ENCODE results near the gene PLXNA2.

Gene PLXNA2

GRCh38 chr1:208127792-208128529 lies 116.2 kb downstream of the PLXNA2 start:
- H3K36me3 ChIP-seq (ENCODE audit: control insufficient read depth in 1 of 2, insufficient read depth in 2 of 2, low read length in 2 of 2) = no peaks in the 10 kb centered on the region
- no peaks in the 10 kb centered on the region for H3K27me3 ChIP-seq (ENCODE audit: low read depth, low read length)
- peaks cover 0 to 28% of the 10 kb centered on the region in 2 donors for H3K4me1 ChIP-seq (ENCODE audit: control insufficient read depth in 1 of 2, insufficient read depth in 2 of 2, low read length in 2 of 2)
- no peaks in the 10 kb centered on the region for H3K9me3 ChIP-seq (ENCODE audit: control insufficient read depth in 1 of 2, low read length in 2 of 2)
- H3K4me3 ChIP-seq (ENCODE audit: low read depth in 1 of 2, low read length in 2 of 2) = no peak overlapping the region
- no peak overlapping the region for H3K27ac ChIP-seq (ENCODE audit: low read length)

- Histone ChIP-seq H3K27ac (ENCODE audit: low read length) (no peak overlapping the region), H3K27me3 (ENCODE audit: low read depth, low read length) (no peaks in the 10 kb centered on the region), H3K4me3 (ENCODE audit: low read depth in 1 of 2, low read length in 2 of 2) (no peak overlapping the region), H3K36me3 (ENCODE audit: control insufficient read depth in 1 of 2, insufficient read depth in 2 of 2, low read length in 2 of 2) (no peaks in the 10 kb centered on the region), H3K9me3 (ENCODE audit: control insufficient read depth in 1 of 2, low read length in 2 of 2) (no peaks in the 10 kb centered on the region), H3K4me1 (ENCODE audit: control insufficient read depth in 1 of 2, insufficient read depth in 2 of 2, low read length in 2 of 2) (peaks cover 0 to 21% of the 10 kb centered on the region in 2 donors)
Measured at GRCh38 chr1:208127284-208127683, 116.9 kb downstream of the PLXNA2 start.

- no peaks in the 10 kb centered on the region for H3K36me3 ChIP-seq (ENCODE audit: control insufficient read depth in 1 of 2, insufficient read depth in 2 of 2, low read length in 2 of 2)
- H3K27ac ChIP-seq (ENCODE audit: low read length) = no peak overlapping the region
- H3K4me1 ChIP-seq (ENCODE audit: control insufficient read depth in 1 of 2, insufficient read depth in 2 of 2, low read length in 2 of 2) = peaks cover 0 to 13% of the 10 kb centered on the region in 2 donors
- H3K4me3 ChIP-seq (ENCODE audit: low read depth in 1 of 2, low read length in 2 of 2) = no peak overlapping the region
- H3K9me3 ChIP-seq (ENCODE audit: control insufficient read depth in 1 of 2, low read length in 2 of 2) = no peaks in the 10 kb centered on the region
- H3K27me3 ChIP-seq (ENCODE audit: low read depth, low read length) = no peaks in the 10 kb centered on the region
Measured at GRCh38 chr1:208126108-208126507, 118.1 kb downstream of the PLXNA2 start.

- Histone ChIP-seq H3K9me3 (ENCODE audit: control insufficient read depth in 1 of 2, low read length in 2 of 2) (no peaks in the 10 kb centered on the region), H3K4me1 (ENCODE audit: control insufficient read depth in 1 of 2, insufficient read depth in 2 of 2, low read length in 2 of 2) (peaks cover 0 to 8% of the 10 kb centered on the region in 2 donors), H3K36me3 (ENCODE audit: control insufficient read depth in 1 of 2, insufficient read depth in 2 of 2, low read length in 2 of 2) (no peaks in the 10 kb centered on the region)
Measured at GRCh38 chr1:208122612-208123358, 121.4 kb downstream of the PLXNA2 start.

GRCh38 chr1:208121813-208122364 lies 122.3 kb downstream of the PLXNA2 start:
- Histone ChIP-seq H3K4me1 (ENCODE audit: control insufficient read depth in 1 of 2, insufficient read depth in 2 of 2, low read length in 2 of 2) (no peaks in the 10 kb centered on the region), H3K27ac (ENCODE audit: low read length) (no peak overlapping the region), H3K4me3 (ENCODE audit: low read depth in 1 of 2, low read length in 2 of 2) (no peak overlapping the region), H3K27me3 (ENCODE audit: low read depth, low read length) (no peaks in the 10 kb centered on the region), H3K9me3 (ENCODE audit: control insufficient read depth in 1 of 2, low read length in 2 of 2) (no peaks in the 10 kb centered on the region), H3K36me3 (ENCODE audit: control insufficient read depth in 1 of 2, insufficient read depth in 2 of 2, low read length in 2 of 2) (no peaks in the 10 kb centered on the region)

More at GRCh38 chr1:208122612-208123358, 121.4 kb downstream of the PLXNA2 start:
- H3K4me3 ChIP-seq (ENCODE audit: low read depth in 1 of 2, low read length in 2 of 2) = no peak overlapping the region
- H3K27me3 ChIP-seq (ENCODE audit: low read depth, low read length) = no peaks in the 10 kb centered on the region
- H3K27ac ChIP-seq (ENCODE audit: low read length) = no peak overlapping the region

GRCh38 chr1:208120431-208120790 lies 123.8 kb downstream of the PLXNA2 start:
- Histone ChIP-seq H3K4me3 (ENCODE audit: low read depth in 1 of 2, low read length in 2 of 2) (no peak overlapping the region), H3K27ac (ENCODE audit: low read length) (no peak overlapping the region), H3K9me3 (ENCODE audit: control insufficient read depth in 1 of 2, low read length in 2 of 2) (no peaks in the 10 kb centered on the region), H3K4me1 (ENCODE audit: control insufficient read depth in 1 of 2, insufficient read depth in 2 of 2, low read length in 2 of 2) (peaks cover 0 to 4% of the 10 kb centered on the region in 2 donors), H3K27me3 (ENCODE audit: low read depth, low read length) (no peaks in the 10 kb centered on the region), H3K36me3 (ENCODE audit: control insufficient read depth in 1 of 2, insufficient read depth in 2 of 2, low read length in 2 of 2) (no peaks in the 10 kb centered on the region)

GRCh38 chr1:208118841-208119606 lies 125.2 kb downstream of the PLXNA2 start:
- Histone ChIP-seq H3K27me3 (ENCODE audit: low read depth, low read length) (no peaks in the 10 kb centered on the region), H3K36me3 (ENCODE audit: control insufficient read depth in 1 of 2, insufficient read depth in 2 of 2, low read length in 2 of 2) (no peaks in the 10 kb centered on the region), H3K4me1 (ENCODE audit: control insufficient read depth in 1 of 2, insufficient read depth in 2 of 2, low read length in 2 of 2) (peaks cover 0 to 4% of the 10 kb centered on the region in 2 donors), H3K9me3 (ENCODE audit: control insufficient read depth in 1 of 2, low read length in 2 of 2) (no peaks in the 10 kb centered on the region), H3K4me3 (ENCODE audit: low read depth in 1 of 2, low read length in 2 of 2) (no peak overlapping the region), H3K27ac (ENCODE audit: low read length) (no peak overlapping the region)

- Histone ChIP-seq H3K9me3 (ENCODE audit: control insufficient read depth in 1 of 2, low read length in 2 of 2) (no peaks in the 10 kb centered on the region), H3K4me3 (ENCODE audit: low read depth in 1 of 2, low read length in 2 of 2) (no peak overlapping the region), H3K36me3 (ENCODE audit: control insufficient read depth in 1 of 2, insufficient read depth in 2 of 2, low read length in 2 of 2) (no peaks in the 10 kb centered on the region), H3K4me1 (ENCODE audit: control insufficient read depth in 1 of 2, insufficient read depth in 2 of 2, low read length in 2 of 2) (peaks cover 0 to 4% of the 10 kb centered on the region in 2 donors), H3K27ac (ENCODE audit: low read length) (no peak overlapping the region), H3K27me3 (ENCODE audit: low read depth, low read length) (no peaks in the 10 kb centered on the region)
Measured at GRCh38 chr1:208118306-208118705, 125.9 kb downstream of the PLXNA2 start.

GRCh38 chr1:208117826-208118225 lies 126.4 kb downstream of the PLXNA2 start:
- Histone ChIP-seq H3K27ac (ENCODE audit: low read length) (no peak overlapping the region), H3K27me3 (ENCODE audit: low read depth, low read length) (no peaks in the 10 kb centered on the region)

GRCh38 chr1:208117409-208117808 lies 126.8 kb downstream of the PLXNA2 start:
- H3K27me3 ChIP-seq (ENCODE audit: low read depth, low read length) = no peaks in the 10 kb centered on the region
- no peaks in the 10 kb centered on the region for H3K36me3 ChIP-seq (ENCODE audit: control insufficient read depth in 1 of 2, insufficient read depth in 2 of 2, low read length in 2 of 2)
- no peak overlapping the region for H3K27ac ChIP-seq (ENCODE audit: low read length)
- peaks cover 3 to 4% of the 10 kb centered on the region in 2 donors for H3K4me1 ChIP-seq (ENCODE audit: control insufficient read depth in 1 of 2, insufficient read depth in 2 of 2, low read length in 2 of 2)
- H3K9me3 ChIP-seq (ENCODE audit: control insufficient read depth in 1 of 2, low read length in 2 of 2) = no peaks in the 10 kb centered on the region
- no peak overlapping the region for H3K4me3 ChIP-seq (ENCODE audit: low read depth in 1 of 2, low read length in 2 of 2)

More at GRCh38 chr1:208117826-208118225, 126.4 kb downstream of the PLXNA2 start:
- peaks cover 3 to 4% of the 10 kb centered on the region in 2 donors for H3K4me1 ChIP-seq (ENCODE audit: control insufficient read depth in 1 of 2, insufficient read depth in 2 of 2, low read length in 2 of 2)
- H3K4me3 ChIP-seq (ENCODE audit: low read depth in 1 of 2, low read length in 2 of 2) = no peak overlapping the region
- no peaks in the 10 kb centered on the region for H3K9me3 ChIP-seq (ENCODE audit: control insufficient read depth in 1 of 2, low read length in 2 of 2)
- H3K36me3 ChIP-seq (ENCODE audit: control insufficient read depth in 1 of 2, insufficient read depth in 2 of 2, low read length in 2 of 2) = no peaks in the 10 kb centered on the region
